SU-DHL-6 (cell line): ENCODE measurements around the gene AKAP1.

ENCODE experiments used
- H2AFZ ChIP-seq: fragments of 200-600 bp; sonication (generic); 2 replicates; pipeline ENCODE4 v1.6.1; 2014; ENCODE audit warnings: low read depth, mild to moderate bottlenecking, moderate library complexity, mixed read lengths, antibody characterized with exemption, low read length; ENCODE audit not compliant: severe bottlenecking
- H3F3A ChIP-seq: fragments of 200-600 bp; shearing (Covaris generic); 2 replicates; pipeline ENCODE4 v1.6.0; 2016; ENCODE audit warnings: antibody characterized with exemption, mild to moderate bottlenecking; ENCODE audit not compliant: insufficient read depth
- H3K27ac ChIP-seq: fragments of 200-600 bp; sonication (generic); 2 replicates; pipeline ENCODE4 v1.5.1; 2016; ENCODE audit warnings: low read depth, mild to moderate bottlenecking, low read length, moderate library complexity, mixed read lengths
- H3K27me3 ChIP-seq: fragments of 200-600 bp; sonication (generic), shearing (Covaris generic); 2 replicates; pipeline ENCODE4 v1.6.0; 2014; ENCODE audit warnings: mild to moderate bottlenecking, low read length
- H3K36me3 ChIP-seq: fragments of 200-600 bp; sonication (generic); 2 replicates; pipeline ENCODE4 v1.6.1; 2014; ENCODE audit warnings: mild to moderate bottlenecking, low read length, mixed read lengths
- H3K4me2 ChIP-seq: fragments of 300-600, 200-600 bp; shearing (Covaris generic), sonication (generic); 2 replicates; pipeline ENCODE4 v1.6.0; 2014; ENCODE audit warnings: low read length, low read depth, mild to moderate bottlenecking; ENCODE audit not compliant: poor library complexity, severe bottlenecking
- H3K4me3 ChIP-seq: fragments of 200-600 bp; sonication (generic); 2 replicates; pipeline ENCODE4 v1.5.1; 2014; ENCODE audit warnings: antibody characterized with exemption, low read length, mild to moderate bottlenecking, mixed read lengths; ENCODE audit not compliant: insufficient read depth, poor library complexity, severe bottlenecking
- H3K79me2 ChIP-seq: fragments of 200-600 bp; sonication (generic); 2 replicates; pipeline ENCODE4 v1.6.1; 2014; ENCODE audit warnings: mild to moderate bottlenecking, low read length, moderate library complexity; ENCODE audit not compliant: insufficient read depth
- H3K9ac ChIP-seq: fragments of 200-600 bp; sonication (generic); 2 replicates; pipeline ENCODE4 v1.7.0; 2014; ENCODE audit warnings: mild to moderate bottlenecking, low read length
- H3K9me2 ChIP-seq: fragments of 200-600 bp; sonication (generic); replicated peaks from 2 replicates; pipeline ENCODE4 v1.6.1; 2014; ENCODE audit warnings: low read length; ENCODE audit not compliant: insufficient read depth
- H3K9me3 ChIP-seq: fragments of 200-600 bp; sonication (generic); 2 replicates; pipeline ENCODE4 v1.6.1; 2014; ENCODE audit warnings: low read length, mixed read lengths; ENCODE audit not compliant: insufficient read depth
- H4K20me1 ChIP-seq: fragments of 200-600 bp; sonication (generic); 2 replicates; pipeline ENCODE4 v1.6.1; 2014; ENCODE audit warnings: low read depth, mild to moderate bottlenecking, antibody characterized with exemption, low read length, moderate library complexity, mixed read lengths
- EZH2phosphoT487 ChIP-seq: fragments of 200-600 bp; sonication (generic), shearing (Covaris generic); conservative IDR thresholded peaks from 2 replicates; pipeline ENCODE4 v1.6.1; 2018; ENCODE audit warnings: mild to moderate bottlenecking, antibody characterized with exemption, low read length, moderate library complexity, mixed read lengths
- TF ChIP-seq, protein P1 (sequence below): fragments of 200-600 bp; sonication (generic); IDR thresholded peaks from one replicate; pipeline ENCODE4 v1.5.1; 2017; ENCODE audit warnings: antibody characterized with exemption, mild to moderate bottlenecking, low read length, moderate library complexity; ENCODE audit not compliant: insufficient read depth, poor library complexity, severe bottlenecking

AKAP1 gene

DNA sequence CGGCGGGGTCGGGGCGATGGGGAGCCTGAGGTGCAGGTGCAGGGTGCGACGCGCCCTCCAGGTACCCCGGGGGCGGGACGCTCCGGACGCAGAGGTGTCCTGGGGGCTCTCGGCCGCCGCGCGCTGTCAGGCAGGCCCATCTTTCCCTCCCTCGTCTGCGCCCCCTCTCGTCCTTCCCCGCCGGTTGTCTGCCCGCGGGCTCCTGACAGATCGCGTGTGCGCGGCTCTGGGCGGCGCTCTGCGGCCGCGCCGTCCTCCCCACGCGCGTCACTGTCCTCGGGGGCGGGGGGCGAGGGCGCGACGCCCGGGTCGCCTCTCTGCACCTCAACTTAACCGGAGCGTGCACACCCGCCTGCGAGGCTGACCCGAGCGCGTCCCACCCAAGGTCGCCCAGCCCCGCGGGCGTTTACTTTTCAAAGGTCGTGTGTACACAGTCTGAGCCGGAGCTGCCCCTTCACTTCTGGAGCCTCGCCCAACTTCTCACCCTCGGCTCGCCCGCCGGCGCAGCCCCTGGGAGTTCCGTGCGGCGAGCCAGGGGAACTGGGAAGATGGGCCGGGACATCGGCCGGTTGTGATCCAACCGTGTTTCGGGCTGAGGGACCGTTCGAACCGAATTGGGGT is 512 bp downstream of the AKAP1 start:
- H3K4me2 ChIP-seq, result peak overlapping the region; percentile 81
- H3K79me2 ChIP-seq, result peaks cover 52% of the 10 kb centered on the region
- no peaks in the 10 kb centered on the region for H3K27me3 ChIP-seq
- TF ChIP-seq EZH2phosphoT487, result no peak
- TF ChIP-seq, protein P1, sequence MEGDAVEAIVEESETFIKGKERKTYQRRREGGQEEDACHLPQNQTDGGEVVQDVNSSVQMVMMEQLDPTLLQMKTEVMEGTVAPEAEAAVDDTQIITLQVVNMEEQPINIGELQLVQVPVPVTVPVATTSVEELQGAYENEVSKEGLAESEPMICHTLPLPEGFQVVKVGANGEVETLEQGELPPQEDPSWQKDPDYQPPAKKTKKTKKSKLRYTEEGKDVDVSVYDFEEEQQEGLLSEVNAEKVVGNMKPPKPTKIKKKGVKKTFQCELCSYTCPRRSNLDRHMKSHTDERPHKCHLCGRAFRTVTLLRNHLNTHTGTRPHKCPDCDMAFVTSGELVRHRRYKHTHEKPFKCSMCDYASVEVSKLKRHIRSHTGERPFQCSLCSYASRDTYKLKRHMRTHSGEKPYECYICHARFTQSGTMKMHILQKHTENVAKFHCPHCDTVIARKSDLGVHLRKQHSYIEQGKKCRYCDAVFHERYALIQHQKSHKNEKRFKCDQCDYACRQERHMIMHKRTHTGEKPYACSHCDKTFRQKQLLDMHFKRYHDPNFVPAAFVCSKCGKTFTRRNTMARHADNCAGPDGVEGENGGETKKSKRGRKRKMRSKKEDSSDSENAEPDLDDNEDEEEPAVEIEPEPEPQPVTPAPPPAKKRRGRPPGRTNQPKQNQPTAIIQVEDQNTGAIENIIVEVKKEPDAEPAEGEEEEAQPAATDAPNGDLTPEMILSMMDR, result no peak
- H3K4me3 ChIP-seq, result peak overlapping the region; percentile 85
- peak overlapping the region; percentile 83 for H3K9ac ChIP-seq
- H2AFZ ChIP-seq, result peak overlapping the region; percentile 58
- no peaks in the 10 kb centered on the region; the same call in 1 of the 2 replicates for H3K36me3 ChIP-seq
- H3K9me2 ChIP-seq, result no peaks in the 10 kb centered on the region
- no peaks in the 10 kb centered on the region for H3K9me3 ChIP-seq
- H3F3A ChIP-seq, result no peaks in the 10 kb centered on the region
- peak overlapping the region; percentile 48 for H3K27ac ChIP-seq
- H4K20me1 ChIP-seq, result peaks cover 18% of the 10 kb centered on the region

DNA sequence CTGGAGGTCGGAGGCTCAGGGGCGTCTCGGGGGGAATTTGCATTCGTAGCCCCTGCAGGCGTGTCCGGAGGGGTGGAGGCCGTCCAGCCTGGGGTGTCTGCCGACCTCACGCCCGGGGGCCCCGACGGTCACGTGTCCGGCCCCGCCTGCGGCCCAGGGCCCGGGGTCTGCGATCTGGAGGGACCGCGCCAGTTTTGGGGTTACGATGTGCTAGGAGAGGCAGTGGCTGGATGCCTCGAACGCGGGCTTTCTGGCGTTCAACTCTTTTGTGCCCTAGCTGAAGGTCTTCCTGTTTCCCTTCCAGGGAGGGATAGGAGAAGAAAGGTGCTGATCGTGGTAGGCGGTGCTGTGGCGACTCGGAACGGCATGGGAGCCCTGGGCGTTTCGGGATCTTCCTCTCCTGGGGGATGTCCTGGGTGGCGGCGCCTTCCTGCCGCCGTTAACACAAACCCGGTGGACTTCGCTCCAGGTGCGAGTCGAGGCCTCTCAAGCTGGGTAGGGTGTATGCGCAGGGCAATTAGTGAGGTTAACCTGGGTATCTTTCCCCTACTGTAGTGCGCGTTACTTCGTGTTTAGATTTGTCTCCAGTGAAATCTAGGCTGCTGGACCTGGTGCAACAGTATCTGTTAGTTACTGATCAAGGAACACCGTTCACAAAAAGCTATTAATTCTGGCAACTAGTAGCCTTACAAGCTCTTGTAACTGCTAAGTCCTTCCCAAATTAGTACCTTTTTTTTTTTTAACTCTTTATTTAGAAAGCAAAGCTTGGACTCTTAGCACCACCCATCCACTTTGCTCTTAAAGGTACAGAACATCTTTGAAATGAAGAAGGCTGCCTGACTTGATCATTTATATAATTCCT is 1.3 kb downstream of the AKAP1 start:
- Histone ChIP-seq H3F3A (no peaks in the 10 kb centered on the region), H2AFZ (peak overlapping the region; percentile 58), H3K79me2 (peaks cover 60% of the 10 kb centered on the region), H3K36me3 (no peaks in the 10 kb centered on the region; the same call in 1 of the 2 replicates), H3K4me3 (peak overlapping the region; percentile 85), H3K27me3 (no peaks in the 10 kb centered on the region), H3K9ac (peak overlapping the region; percentile 83), H4K20me1 (peaks cover 18% of the 10 kb centered on the region), H3K9me2 (no peaks in the 10 kb centered on the region), H3K27ac (peak overlapping the region; percentile 48), H3K4me2 (peak overlapping the region; percentile 81), H3K9me3 (no peaks in the 10 kb centered on the region)
- TF ChIP-seq, protein P1, result no peak
- TF ChIP-seq EZH2phosphoT487, result no peak

DNA sequence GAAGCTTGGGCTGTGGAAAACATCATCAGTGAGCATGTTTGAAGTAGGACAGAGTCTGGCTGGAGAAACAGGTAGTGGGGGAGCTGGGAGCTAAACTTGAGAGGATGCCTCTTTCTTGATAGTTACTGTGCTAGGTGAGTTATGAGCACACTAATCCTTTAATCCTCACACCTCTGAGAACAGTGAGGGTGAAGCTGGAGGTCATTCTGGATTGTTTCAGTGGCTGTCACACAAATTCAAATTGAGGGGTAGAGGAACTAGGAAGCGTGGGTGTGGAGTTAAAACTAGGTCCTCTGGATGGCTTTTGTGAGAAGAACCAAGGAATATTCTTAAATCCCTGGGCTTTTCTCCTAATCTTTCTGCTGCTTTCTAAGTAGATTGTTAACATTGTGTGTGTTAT is 3.3 kb downstream of the AKAP1 start:
- no peak overlapping the region for H2AFZ ChIP-seq
- no peak overlapping the region for H3K4me3 ChIP-seq
- peaks cover 79% of the 10 kb centered on the region for H3K79me2 ChIP-seq
- no peak overlapping the region for H3K9ac ChIP-seq
- peaks cover 18% of the 10 kb centered on the region for H4K20me1 ChIP-seq
- no peaks in the 10 kb centered on the region for H3K9me3 ChIP-seq
- H3F3A ChIP-seq, result no peaks in the 10 kb centered on the region
- H3K27ac ChIP-seq, result no peak overlapping the region
- H3K4me2 ChIP-seq, result no peak overlapping the region
- H3K27me3 ChIP-seq, result no peaks in the 10 kb centered on the region
- H3K36me3 ChIP-seq, result no peaks in the 10 kb centered on the region; the same call in 1 of the 2 replicates
- no peaks in the 10 kb centered on the region for H3K9me2 ChIP-seq
- no peak for TF ChIP-seq EZH2phosphoT487
- TF ChIP-seq, protein P1, result no peak
